Fibroblast of villous mesenchyme (primary cell): ENCODE measurements around the gene DLG4. TPM values are rescaled to one million over a fixed set of nuclear protein-coding genes. Genes with fewer than 3 reads are reported as not detected.

ENCODE experiments used
- DNase-seq: peaks from one replicate; pipeline ENCODE4 v3.0.0-alpha.2; 2010; ENCODE audit warnings: low read depth
- H3K4me3 ChIP-seq: 2 replicates; pipeline ENCODE4 v1.5.1; 2011; ENCODE audit warnings: low read depth, mild to moderate bottlenecking, low read length
- CTCF ChIP-seq: IDR thresholded peaks from 2 replicates; pipeline ENCODE4 v1.5.1; 2012; ENCODE audit warnings: low read depth, mild to moderate bottlenecking, low read length; ENCODE audit not compliant: insufficient read depth
- total RNA-seq: library from RNA; depleted of rRNA; stranded (reverse); fragments of >200 nt; gene quantifications from 2 replicates; pipeline ENCODE4 v1.2.3, GENCODE V29; 2012

DLG4 gene
- total RNA-seq, 1 donor = 14.2 TPM

- peak; percentile 90 for DNase-seq
- no peak for TF ChIP-seq CTCF
- H3K4me3 ChIP-seq = peak overlapping the region; percentile 62
Measured at GRCh38 chr17:7204828-7205461, 14.7 kb downstream of the DLG4 start.

GRCh38 chr17:7204336-7204735 lies 15.3 kb downstream of the DLG4 start:
- no peak for DNase-seq
- H3K4me3 ChIP-seq = peak overlapping the region; percentile 62
- TF ChIP-seq CTCF = no peak

- TF ChIP-seq CTCF = no peak
- H3K4me3 ChIP-seq = no peak overlapping the region
- DNase-seq = no peak
Measured at GRCh38 chr17:7203391-7203790, 16.2 kb downstream of the DLG4 start.

- TF ChIP-seq CTCF = no peak
- no peak overlapping the region for H3K4me3 ChIP-seq
- no peak for DNase-seq
Measured at GRCh38 chr17:7196651-7197401, 22.8 kb downstream of the DLG4 start.

DNA sequence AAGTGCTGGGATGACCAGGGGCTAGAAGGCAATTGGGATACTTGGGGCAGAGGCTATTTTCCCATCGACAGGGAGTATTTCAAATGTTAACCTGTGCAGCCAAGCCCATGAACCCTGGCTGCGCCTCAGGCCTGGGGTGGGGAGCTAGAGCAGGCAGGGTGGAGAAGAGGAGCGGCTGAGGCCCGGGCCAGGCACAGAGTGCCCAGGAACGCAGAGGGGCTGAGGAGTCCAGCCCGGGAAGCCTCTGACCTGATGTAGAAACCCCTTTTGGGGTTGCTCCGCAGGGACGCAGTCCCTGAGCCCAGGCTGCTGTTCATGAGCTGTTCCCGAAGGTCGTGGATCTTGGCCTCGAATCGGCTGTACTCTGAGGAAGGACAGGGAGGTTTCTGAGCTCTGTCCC lies 23.7 kb downstream of the DLG4 start:
- DNase-seq = no peak
- TF ChIP-seq CTCF = no peak
- no peak overlapping the region for H3K4me3 ChIP-seq

GRCh38 chr17:7192271-7192937 lies 27.2 kb downstream of the DLG4 start:
- H3K4me3 ChIP-seq = no peak overlapping the region
- DNase-seq = no peak
- no peak for TF ChIP-seq CTCF
